ENCODE data around the gene PRC1.

DNA sequence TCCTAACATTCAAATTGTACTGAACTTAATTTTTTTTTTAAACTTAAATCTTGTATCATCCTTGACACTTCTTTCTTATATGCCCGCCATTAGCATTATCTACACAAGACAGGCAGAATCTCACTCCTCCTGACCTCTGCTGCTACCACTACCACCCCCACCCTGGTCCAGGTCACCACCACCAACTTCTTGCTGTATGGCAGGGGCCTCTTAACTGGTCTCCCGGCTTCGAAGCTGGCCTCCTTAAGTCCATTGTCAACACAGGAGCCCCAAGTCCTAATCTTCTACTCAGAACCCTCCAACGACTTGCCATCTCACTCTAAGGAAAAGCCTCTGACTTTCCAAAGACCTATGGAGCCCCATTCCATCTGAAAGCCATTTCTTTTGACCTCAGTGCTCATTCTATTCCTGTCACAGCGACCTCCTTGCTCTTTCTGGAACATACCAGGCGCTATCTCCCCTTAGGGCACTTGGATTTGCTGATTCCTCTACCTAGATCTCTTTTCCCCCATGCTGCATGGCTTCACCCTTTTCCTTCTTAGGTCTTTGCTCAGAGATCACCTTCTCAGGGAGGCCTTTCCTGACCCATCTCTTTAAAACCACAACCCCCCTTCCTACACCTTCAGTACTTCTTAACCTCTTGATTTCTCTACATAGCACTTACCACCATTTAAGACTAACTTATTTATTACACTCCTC lies 2.6 kb downstream of the PRC1 start:
- TF ChIP-seq, protein P1, sequence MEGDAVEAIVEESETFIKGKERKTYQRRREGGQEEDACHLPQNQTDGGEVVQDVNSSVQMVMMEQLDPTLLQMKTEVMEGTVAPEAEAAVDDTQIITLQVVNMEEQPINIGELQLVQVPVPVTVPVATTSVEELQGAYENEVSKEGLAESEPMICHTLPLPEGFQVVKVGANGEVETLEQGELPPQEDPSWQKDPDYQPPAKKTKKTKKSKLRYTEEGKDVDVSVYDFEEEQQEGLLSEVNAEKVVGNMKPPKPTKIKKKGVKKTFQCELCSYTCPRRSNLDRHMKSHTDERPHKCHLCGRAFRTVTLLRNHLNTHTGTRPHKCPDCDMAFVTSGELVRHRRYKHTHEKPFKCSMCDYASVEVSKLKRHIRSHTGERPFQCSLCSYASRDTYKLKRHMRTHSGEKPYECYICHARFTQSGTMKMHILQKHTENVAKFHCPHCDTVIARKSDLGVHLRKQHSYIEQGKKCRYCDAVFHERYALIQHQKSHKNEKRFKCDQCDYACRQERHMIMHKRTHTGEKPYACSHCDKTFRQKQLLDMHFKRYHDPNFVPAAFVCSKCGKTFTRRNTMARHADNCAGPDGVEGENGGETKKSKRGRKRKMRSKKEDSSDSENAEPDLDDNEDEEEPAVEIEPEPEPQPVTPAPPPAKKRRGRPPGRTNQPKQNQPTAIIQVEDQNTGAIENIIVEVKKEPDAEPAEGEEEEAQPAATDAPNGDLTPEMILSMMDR (optimal IDR thresholded peaks at IDR 0.05 in 1 of 3, IDR thresholded peaks at IDR 0.05 in 1 of 3, conservative IDR thresholded peaks at IDR 0.05 in 1 of 3; ENCODE audit: extremely low read depth in 1 of 3, insufficient read depth in 2 of 3, low read length in 3 of 3) = no peak
- no peak for TF ChIP-seq EZH2 (IDR thresholded peaks at IDR 0.05; ENCODE audit: low read length)
